Hematopoietic multipotent progenitor cell treated with erythropoietin and hydrocortisone succinate and interleukin-3 and kit ligand, for 17 days (in vitro differentiated cells): ENCODE results near the gene TXNRD3.
"Not testable (repeated sequence)": the region's sequence is repeated elsewhere in the genome, so short reads cannot be mapped to it uniquely, and the experiment has no call there.

Source experiments
- DNase-seq: peaks from one replicate; pipeline ENCODE4 v3.0.0-alpha.2; 2015; ENCODE audit warnings: low spot score

Gene TXNRD3

DNA sequence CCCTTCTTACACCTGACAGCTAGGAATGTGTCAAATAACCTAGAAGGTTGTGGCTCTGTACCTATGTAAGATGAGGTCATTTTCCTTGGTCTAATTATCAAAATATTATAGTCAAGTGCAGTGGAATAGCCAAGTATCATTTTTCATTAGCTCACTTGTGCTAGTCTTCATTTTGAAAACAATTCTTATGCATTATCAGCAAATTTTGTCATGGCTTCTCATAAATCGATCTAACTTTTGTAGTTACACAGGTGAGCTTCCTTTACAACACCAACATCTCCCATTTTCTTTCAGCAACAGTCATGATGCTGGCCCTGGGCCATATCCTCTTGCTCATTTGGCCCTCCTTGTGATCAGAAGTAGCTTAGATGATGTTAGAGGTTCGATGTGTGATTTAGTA is 10.3 kb downstream of the TXNRD3 start:
- DNase-seq: no peak

GRCh38 chr3:126638790-126639189 is 16.1 kb downstream of the TXNRD3 start:
- no peak for DNase-seq

GRCh38 chr3:126636436-126636835 is 18.5 kb downstream of the TXNRD3 start:
- no peak for DNase-seq

- DNase-seq: no peak
Measured at GRCh38 chr3:126634803-126635202, 20.1 kb downstream of the TXNRD3 start.

DNA sequence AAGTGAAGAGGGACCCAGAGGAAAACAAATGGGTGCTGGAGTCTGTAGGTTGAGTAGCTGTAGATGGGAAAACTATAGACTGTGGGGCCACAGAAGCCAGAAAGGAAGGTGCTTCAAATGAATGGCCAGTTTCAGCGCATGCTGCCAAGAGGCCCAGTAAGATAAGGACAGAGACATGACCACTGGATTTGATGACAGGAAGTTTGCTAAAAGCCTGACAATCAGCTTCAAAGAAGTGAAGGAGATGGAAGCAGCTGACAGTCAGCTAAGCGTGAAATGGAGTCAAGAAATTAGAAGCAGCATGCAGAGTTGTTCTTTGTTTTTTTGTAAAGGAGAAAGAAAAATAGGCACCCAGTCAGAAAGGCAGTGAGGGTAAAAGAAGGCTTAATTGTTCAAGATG is 24.9 kb downstream of the TXNRD3 start:
- DNase-seq: no peak

DNA sequence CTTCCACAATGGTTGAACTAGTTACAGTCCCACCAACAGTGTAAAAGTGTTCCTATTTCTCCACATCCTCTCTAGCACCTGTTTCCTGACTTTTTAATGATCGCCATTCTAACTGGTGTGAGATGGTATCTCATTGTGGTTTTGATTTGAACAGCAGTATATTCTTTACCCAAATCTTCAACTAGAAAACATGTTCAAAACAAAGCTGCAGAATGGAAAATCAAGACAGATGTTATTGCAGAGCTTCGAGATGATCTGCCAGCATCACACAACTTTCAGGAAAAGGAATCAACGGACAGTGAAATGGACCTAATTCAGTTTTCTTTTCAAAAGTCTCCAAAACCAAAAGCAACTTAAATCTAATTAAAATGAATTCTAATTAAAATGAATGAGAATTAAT is 29.2 kb downstream of the TXNRD3 start:
- DNase-seq: not testable (repeated sequence)

DNA sequence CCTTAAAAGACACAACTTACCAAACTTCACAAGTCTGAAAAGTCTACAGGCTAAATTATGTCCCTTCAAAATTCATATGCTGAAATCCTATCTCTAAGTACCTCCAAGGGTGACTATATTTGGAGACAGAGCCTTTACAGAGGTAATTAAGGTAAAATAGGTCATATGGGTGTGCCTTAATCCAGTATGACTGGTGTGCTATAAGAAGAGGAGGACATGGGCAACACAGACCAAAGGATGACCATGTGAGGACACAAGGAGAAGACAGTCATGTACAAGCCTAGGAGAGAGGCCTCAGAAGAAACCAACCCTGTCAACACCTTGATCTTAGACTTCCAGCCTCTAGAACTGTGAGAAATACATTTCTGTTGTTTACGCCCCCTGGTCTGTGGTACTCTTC is 32.2 kb downstream of the TXNRD3 start:
- no peak for DNase-seq

- no peak for DNase-seq
Measured at GRCh38 chr3:126621627-126622345, 33.1 kb downstream of the TXNRD3 start.

GRCh38 chr3:126621171-126621570 is 33.8 kb downstream of the TXNRD3 start:
- no peak for DNase-seq

DNA sequence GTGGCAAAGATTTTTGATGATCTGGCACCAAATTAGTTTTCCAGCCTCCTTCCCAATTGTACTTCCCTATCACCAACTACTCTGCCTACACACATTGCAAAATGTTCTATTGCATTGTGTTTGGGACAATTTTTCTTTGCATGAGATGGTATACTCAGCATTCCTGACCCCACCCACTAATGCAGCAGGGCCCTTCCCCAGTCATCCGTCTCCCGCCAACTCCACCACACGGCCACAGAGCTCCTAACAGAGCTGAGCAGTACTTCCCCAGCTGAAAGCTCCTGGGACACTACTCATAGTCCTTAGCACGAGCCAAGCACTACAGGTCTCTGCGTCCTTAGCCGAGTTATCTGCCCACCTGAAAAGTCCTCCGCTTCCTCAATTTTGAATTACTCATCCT is 34.2 kb downstream of the TXNRD3 start:
- DNase-seq: no peak

- no peak for DNase-seq
Measured at GRCh38 chr3:126618760-126619159, 36.2 kb downstream of the TXNRD3 start.

DNA sequence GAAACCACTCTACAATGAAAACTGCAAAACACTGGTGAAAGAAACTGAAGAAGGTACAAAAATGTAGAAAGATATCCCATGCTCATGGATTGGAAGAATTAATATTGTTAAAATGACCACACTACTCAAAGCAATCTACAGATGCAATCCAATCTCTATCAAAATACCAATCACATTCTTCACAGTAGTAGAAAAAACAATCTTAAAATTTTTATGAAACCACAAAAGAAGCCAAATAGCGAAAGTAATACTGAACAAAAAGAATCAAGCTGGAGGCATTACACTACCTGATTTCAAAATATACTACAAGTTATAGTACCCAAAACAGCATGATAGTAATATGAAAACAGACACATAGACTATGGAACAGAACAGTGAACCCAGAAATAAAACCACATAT is 36.9 kb downstream of the TXNRD3 start:
- no peak for DNase-seq

DNA sequence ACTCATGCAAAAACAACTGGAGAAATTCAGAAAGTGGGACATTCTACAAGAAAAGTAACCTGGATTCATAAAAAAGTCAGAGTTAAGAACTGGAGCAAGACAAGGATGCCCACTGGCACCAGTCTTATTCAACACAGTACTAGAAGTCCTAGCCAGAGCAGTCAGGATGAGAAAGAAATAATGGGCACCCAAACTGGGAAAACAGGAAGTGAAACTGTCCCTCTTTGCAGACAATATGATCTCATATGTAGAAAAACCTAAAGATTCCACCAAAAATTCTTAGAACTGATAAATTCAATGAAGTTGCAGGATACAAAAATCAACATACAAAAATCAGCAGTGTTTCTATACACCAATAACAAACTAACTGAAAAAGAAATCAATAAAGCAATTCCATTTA is 37.4 kb downstream of the TXNRD3 start:
- no peak for DNase-seq

GRCh38 chr3:126616931-126617330 is 38.0 kb downstream of the TXNRD3 start:
- no peak for DNase-seq

DNA sequence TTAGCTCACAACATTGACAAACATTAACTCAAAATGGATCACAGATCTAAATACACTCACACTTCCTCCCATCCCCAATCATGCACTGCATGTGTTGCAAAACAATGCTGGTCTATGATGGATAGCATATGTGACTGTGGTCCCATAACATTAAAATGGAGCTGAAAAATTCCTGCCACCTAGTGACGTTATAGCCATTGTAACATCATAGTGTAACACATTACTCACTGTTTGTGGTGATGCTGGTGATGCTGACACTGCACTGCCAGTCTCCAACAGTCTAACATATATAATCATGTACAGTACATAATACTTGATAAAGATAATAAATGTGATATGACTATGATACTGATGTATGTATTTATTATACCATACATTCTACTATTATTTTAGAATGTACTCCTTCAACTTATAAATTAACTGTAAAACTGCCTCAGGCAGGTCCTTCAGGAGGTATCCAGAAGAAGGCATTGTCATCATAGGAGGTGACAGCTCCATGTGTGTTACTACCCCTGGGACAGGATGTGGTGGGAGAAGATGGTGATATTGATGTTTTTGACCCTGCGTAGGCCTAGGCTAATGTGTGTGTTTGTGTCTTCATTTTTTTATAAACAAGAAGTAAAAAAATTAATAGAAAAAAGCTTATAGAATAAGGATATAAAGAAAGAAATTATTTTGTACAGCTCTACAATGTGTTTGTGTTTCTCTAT is 41.3 kb downstream of the TXNRD3 start:
- no peak for DNase-seq

DNA sequence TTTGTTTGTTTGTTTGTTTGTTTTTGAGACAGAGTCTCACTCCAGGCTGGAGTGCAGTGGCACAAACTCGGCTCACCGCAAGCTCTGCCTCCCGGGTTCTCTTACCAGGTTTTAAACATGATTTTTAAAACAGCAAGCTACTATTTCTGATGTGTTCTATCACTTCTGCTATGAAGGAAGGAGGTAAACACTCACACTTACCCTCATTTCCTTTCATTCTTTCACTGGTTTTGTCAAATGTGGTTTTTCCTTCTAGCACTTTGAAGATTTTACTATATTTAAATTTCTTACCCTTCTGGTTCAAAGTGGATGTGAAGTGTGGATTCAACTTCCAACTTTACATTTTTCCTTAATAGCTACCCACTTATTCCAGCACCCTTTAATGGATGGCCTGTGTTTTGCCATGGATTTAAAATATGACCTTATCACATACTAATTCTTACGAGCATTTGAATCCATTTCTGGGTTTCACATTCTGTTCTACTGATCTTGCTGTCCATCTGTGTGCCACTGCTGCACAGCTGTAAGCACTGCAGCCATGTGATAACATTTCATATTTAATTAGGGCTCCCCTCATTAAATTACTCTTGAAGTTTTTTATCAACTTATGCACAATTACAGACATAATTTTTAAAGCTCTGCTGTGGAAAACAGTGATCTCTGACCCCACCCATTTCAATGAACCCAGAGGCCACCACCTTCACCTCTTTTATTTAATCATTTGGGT is 42.3 kb downstream of the TXNRD3 start:
- DNase-seq: no peak

GRCh38 chr3:126609909-126610308 is 45.0 kb downstream of the TXNRD3 start:
- no peak for DNase-seq

- DNase-seq: no peak
Measured at GRCh38 chr3:126607214-126607908, 47.6 kb downstream of the TXNRD3 start.

GRCh38 chr3:126606001-126606400 is 48.9 kb downstream of the TXNRD3 start:
- no peak for DNase-seq

DNA sequence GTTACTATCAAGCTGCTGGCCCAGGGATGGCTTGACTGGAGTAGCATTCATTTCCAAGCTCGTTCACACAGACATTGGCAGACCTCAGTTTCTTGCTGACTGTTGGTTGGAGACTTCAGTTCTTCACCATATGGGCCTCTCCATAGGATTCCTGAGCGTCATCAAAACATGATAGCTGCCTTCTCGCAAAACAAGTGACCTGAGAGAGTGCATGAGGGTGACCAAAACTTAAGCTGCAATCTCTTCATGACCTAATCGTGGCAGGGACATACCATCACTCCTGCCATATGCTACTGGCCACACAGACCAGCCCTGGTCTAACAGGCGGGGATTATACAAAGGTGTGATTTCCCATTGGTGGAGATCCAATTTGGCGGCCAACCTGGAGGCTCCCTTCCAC is 50.2 kb downstream of the TXNRD3 start:
- no peak for DNase-seq

GRCh38 chr3:126599101-126599500 is 55.8 kb downstream of the TXNRD3 start:
- DNase-seq: no peak

DNA sequence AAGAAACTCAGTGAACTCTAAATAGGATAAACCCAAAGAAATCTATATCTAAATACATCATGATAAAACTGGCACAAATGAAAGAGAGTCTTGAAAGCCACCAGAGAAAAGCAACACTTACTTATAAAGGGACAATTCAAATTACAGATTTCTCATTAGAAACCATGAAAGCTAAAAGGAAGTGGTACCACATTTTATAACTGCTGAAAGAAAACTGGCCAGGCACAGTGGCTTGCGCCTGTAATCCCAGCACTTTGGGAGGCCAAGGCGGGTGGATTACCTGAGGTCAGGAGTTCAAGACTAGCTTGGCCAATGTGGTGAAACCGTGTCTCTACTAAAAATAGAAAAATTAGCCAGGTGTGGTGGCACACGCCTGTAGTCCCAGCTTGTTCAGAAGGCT is 59.4 kb downstream of the TXNRD3 start:
- DNase-seq: not testable (repeated sequence)

DNA sequence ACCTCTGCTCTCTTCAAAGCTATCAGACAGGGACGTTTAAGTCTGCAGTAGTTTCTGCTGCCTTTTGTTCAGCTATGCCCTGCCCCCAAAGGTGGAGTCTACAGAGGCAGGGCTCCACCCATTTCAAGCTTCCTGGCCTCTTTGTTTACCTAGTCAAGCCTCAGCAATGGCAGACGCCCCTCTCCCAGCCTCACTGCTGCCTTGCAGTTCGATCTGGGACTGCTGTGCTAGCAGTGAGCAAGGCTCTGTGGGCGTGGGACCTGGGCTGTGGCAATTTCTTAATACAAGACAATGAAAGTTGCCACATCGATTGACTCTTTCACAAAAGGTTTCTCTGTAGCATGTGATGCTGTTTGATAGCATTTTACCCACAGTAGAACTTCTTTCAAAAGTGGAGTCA is 63.4 kb downstream of the TXNRD3 start:
- not testable (repeated sequence) for DNase-seq
